A172 (cell line): ENCODE data around the gene ATXN7L2. TPM values are rescaled to one million over a fixed set of nuclear protein-coding genes. Genes with fewer than 3 reads are reported as not detected.

Source experiments
- total RNA-seq: library from RNA; depleted of rRNA; stranded (reverse); fragments of >200 nt; shearing (Covaris generic); gene quantifications from 2 replicates; pipeline ENCODE4 v1.2.3, GENCODE V29; 2014; rRNA removed

Gene ATXN7L2
- total RNA-seq, 1 experiment from 2014 or later, result 5.4 TPM

Other genes with a start within 250 kb of the ATXN7L2 start
- 10.3 and 14.9 TPM in 2 replicates for gene CELSR2, start 234.4 kb upstream of the ATXN7L2 start, total RNA-seq
- 32.7 and 42.3 TPM in 2 replicates for gene PSRC1, start 200.8 kb upstream of the ATXN7L2 start, total RNA-seq
- gene MYBPHL, start 176.9 kb upstream of the ATXN7L2 start, total RNA-seq, result 1.8 TPM in 1 of 2 replicates, not detected in the other
- gene SORT1, start 86.0 kb upstream of the ATXN7L2 start, total RNA-seq, result 15.9 and 22.7 TPM in 2 replicates
- gene PSMA5, start 57.5 kb upstream of the ATXN7L2 start, total RNA-seq, result 142 and 190 TPM in 2 replicates
- 0.24 TPM in 1 of 2 replicates, not detected in the other for gene SYPL2, start 17.4 kb upstream of the ATXN7L2 start, total RNA-seq
- 5.4 and 5.7 TPM in 2 replicates for gene CYB561D1, start 10.2 kb downstream of the ATXN7L2 start, total RNA-seq
- gene AMIGO1, start 25.8 kb downstream of the ATXN7L2 start, total RNA-seq, result 0.10 TPM in 1 of 2 replicates, not detected in the other
- not detected in 2 replicates for gene GPR61, start 56.0 kb downstream of the ATXN7L2 start, total RNA-seq
- gene GNAI3, start 64.7 kb downstream of the ATXN7L2 start, total RNA-seq, result 13.8 and 14.8 TPM in 2 replicates
- 0.41 TPM in 1 of 2 replicates, not detected in the other for gene GNAT2, start 135.7 kb downstream of the ATXN7L2 start, total RNA-seq
- gene AMPD2, start 135.9 kb downstream of the ATXN7L2 start, total RNA-seq, result 47.5 and 75.8 TPM in 2 replicates
- 35.7 and 41.8 TPM in 2 replicates for gene GSTM4, start 172.2 kb downstream of the ATXN7L2 start, total RNA-seq
- 8.9 and 16.9 TPM in 2 replicates for gene GSTM2, start 184.2 kb downstream of the ATXN7L2 start, total RNA-seq
- not detected in 2 replicates for gene GSTM1, start 203.9 kb downstream of the ATXN7L2 start, total RNA-seq
- 0.03 TPM in 1 of 2 replicates, not detected in the other for gene GSTM5, start 228.3 kb downstream of the ATXN7L2 start, total RNA-seq